ENCODE data around the gene SLC50A1. TPM values are rescaled to one million over a fixed set of nuclear protein-coding genes. Genes with fewer than 3 reads are reported as not detected.

SLC50A1 gene
- total RNA-seq, 1 experiment from 2014 or later: 39.0 TPM

DNA sequence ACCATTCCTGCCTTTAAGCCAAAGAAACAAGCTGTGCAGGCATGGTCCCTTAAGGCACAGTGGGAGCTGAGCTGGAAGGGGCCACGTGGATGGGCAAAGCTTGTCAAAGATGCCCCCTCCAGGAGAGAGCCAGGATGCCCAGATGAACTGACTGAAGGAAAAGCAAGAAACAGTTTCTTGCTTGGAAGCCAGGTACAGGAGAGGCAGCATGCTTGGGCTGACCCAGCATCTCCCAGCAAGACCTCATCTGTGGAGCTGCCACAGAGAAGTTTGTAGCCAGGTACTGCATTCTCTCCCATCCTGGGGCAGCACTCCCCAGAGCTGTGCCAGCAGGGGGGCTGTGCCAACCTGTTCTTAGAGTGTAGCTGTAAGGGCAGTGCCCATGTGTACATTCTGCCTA lies 1.3 kb upstream of the SLC50A1 start:
- ChIA-PET POLR2A (interaction anchor here (0.5 to 1.0 kb wide), 3 partner anchors 17 to 59 kb away, joined by 3 to 5 read pairs (median 4); no protein-coding TSS in a partner anchor), CTCF (interaction anchor here (1.2 to 4.5 kb wide), 7 partner anchors 9 to 117 kb away, joined by 3 to 66 read pairs (median 13); partner anchors contain the start of gene KRTCAP2)
- DNase-seq (ENCODE audit: low spot score) (no peak), ATAC-seq (no peak)
- Mint-ChIP-seq H3K27me3 (ENCODE audit: low read depth) (no peaks in the 10 kb centered on the region; the same call in 1 of the 2 replicates), H3K4me3 (peak overlapping the region; percentile 96), H3K4me1 (peaks cover 30% of the 10 kb centered on the region), H3K9me3 (no peaks in the 10 kb centered on the region), H3K27ac (peak overlapping the region; percentile 92; the same call in 1 of the 2 replicates), H3K36me3 (peaks cover 24% of the 10 kb centered on the region)
- TF ChIP-seq PRRX2 (CRISPR knock-in tag; IDR thresholded peaks at IDR 0.05): no peak
- TF ChIP-seq, protein P1, sequence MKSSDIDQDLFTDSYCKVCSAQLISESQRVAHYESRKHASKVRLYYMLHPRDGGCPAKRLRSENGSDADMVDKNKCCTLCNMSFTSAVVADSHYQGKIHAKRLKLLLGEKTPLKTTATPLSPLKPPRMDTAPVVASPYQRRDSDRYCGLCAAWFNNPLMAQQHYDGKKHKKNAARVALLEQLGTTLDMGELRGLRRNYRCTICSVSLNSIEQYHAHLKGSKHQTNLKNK (CRISPR knock-in tag; IDR thresholded peaks at IDR 0.05): no peak
- TF ChIP-seq, protein P2, sequence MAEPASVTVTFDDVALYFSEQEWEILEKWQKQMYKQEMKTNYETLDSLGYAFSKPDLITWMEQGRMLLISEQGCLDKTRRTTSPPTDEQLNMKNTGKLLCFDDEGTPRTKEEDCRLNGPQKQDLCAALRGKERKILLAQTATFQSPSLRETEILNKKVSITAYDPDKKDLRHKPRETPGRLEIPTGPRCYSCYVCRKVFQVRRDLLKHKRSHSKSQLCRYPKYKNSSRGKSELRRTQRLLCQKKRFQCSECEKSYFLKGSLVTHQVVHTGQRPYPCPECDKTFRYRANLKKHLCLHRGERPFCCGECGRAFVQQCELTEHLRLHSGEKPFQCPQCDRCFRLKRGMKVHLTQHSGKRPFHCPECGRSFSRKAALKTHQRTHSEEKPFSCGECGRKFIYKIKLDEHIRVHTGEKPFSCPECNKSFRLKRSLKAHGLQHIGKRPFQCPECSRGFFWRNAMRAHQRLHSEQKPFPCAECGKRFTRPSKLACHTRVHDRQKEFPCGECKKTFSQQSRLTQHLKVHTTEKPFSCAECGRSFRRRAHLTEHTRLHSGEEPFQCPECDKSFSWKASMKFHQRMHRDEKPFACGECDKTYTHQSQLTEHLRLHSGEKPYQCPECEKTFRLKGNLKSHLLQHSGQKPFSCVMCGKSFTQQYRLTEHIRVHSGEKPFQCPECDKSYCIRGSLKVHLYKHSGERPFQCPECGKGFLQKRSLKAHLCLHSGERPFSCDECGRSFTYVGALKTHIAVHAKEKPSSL (CRISPR knock-in tag; conservative IDR thresholded peaks at IDR 0.05): no peak
- TF ChIP-seq, protein P3, sequence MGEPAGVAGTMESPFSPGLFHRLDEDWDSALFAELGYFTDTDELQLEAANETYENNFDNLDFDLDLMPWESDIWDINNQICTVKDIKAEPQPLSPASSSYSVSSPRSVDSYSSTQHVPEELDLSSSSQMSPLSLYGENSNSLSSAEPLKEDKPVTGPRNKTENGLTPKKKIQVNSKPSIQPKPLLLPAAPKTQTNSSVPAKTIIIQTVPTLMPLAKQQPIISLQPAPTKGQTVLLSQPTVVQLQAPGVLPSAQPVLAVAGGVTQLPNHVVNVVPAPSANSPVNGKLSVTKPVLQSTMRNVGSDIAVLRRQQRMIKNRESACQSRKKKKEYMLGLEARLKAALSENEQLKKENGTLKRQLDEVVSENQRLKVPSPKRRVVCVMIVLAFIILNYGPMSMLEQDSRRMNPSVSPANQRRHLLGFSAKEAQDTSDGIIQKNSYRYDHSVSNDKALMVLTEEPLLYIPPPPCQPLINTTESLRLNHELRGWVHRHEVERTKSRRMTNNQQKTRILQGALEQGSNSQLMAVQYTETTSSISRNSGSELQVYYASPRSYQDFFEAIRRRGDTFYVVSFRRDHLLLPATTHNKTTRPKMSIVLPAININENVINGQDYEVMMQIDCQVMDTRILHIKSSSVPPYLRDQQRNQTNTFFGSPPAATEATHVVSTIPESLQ (CRISPR knock-in tag; IDR thresholded peaks at IDR 0.05): no peak
- TF ChIP-seq MYBL2 (CRISPR knock-in tag; IDR thresholded peaks at IDR 0.05): no peak
- TF ChIP-seq, protein P4, sequence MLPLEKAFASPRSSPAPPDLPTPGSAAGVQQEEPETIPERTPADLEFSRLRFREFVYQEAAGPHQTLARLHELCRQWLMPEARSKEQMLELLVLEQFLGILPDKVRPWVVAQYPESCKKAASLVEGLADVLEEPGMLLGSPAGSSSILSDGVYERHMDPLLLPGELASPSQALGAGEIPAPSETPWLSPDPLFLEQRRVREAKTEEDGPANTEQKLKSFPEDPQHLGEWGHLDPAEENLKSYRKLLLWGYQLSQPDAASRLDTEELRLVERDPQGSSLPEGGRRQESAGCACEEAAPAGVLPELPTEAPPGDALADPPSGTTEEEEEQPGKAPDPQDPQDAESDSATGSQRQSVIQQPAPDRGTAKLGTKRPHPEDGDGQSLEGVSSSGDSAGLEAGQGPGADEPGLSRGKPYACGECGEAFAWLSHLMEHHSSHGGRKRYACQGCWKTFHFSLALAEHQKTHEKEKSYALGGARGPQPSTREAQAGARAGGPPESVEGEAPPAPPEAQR (CRISPR knock-in tag; IDR thresholded peaks at IDR 0.05): no peak
- no peak for TF ChIP-seq ATF1 (CRISPR knock-in tag; IDR thresholded peaks at IDR 0.05)
- TF ChIP-seq, protein P5, sequence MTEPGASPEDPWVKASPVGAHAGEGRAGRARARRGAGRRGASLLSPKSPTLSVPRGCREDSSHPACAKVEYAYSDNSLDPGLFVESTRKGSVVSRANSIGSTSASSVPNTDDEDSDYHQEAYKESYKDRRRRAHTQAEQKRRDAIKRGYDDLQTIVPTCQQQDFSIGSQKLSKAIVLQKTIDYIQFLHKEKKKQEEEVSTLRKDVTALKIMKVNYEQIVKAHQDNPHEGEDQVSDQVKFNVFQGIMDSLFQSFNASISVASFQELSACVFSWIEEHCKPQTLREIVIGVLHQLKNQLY (CRISPR knock-in tag; IDR thresholded peaks at IDR 0.05): no peak
- TF ChIP-seq E2F4 (CRISPR knock-in tag; IDR thresholded peaks at IDR 0.05; ENCODE audit: borderline replicate concordance, low read depth): no peak
- no peak for TF ChIP-seq ZBTB43 (CRISPR knock-in tag; IDR thresholded peaks at IDR 0.05)
- TF ChIP-seq, protein P6, sequence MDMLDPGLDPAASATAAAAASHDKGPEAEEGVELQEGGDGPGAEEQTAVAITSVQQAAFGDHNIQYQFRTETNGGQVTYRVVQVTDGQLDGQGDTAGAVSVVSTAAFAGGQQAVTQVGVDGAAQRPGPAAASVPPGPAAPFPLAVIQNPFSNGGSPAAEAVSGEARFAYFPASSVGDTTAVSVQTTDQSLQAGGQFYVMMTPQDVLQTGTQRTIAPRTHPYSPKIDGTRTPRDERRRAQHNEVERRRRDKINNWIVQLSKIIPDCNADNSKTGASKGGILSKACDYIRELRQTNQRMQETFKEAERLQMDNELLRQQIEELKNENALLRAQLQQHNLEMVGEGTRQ (CRISPR knock-in tag; IDR thresholded peaks at IDR 0.05): no peak
- TF ChIP-seq KAT7 (CRISPR knock-in tag; IDR thresholded peaks at IDR 0.05; ENCODE audit: borderline replicate concordance): no peak
- TF ChIP-seq NR1H2 (CRISPR knock-in tag; IDR thresholded peaks at IDR 0.05): no peak
- TF ChIP-seq, protein P7, sequence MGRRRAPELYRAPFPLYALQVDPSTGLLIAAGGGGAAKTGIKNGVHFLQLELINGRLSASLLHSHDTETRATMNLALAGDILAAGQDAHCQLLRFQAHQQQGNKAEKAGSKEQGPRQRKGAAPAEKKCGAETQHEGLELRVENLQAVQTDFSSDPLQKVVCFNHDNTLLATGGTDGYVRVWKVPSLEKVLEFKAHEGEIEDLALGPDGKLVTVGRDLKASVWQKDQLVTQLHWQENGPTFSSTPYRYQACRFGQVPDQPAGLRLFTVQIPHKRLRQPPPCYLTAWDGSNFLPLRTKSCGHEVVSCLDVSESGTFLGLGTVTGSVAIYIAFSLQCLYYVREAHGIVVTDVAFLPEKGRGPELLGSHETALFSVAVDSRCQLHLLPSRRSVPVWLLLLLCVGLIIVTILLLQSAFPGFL (CRISPR knock-in tag; IDR thresholded peaks at IDR 0.05; ENCODE audit: borderline replicate concordance): no peak
- TF ChIP-seq OVOL2 (CRISPR knock-in tag; IDR thresholded peaks at IDR 0.05; ENCODE audit: borderline replicate concordance): no peak
- no peak for TF ChIP-seq SMAD4 (CRISPR knock-in tag; IDR thresholded peaks at IDR 0.05)
- no peak for TF ChIP-seq GRHL2 (CRISPR knock-in tag; IDR thresholded peaks at IDR 0.05; ENCODE audit: insufficient replicate concordance, severe bottlenecking)
- no peak for TF ChIP-seq STAT6 (CRISPR knock-in tag; conservative IDR thresholded peaks at IDR 0.05; ENCODE audit: low read depth)
- TF ChIP-seq, protein P8, sequence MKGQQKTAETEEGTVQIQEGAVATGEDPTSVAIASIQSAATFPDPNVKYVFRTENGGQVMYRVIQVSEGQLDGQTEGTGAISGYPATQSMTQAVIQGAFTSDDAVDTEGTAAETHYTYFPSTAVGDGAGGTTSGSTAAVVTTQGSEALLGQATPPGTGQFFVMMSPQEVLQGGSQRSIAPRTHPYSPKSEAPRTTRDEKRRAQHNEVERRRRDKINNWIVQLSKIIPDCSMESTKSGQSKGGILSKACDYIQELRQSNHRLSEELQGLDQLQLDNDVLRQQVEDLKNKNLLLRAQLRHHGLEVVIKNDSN (CRISPR knock-in tag; IDR thresholded peaks at IDR 0.05): no peak

All from WTC11 (cell line).